ENCODE data around the gene IFNAR1. TPM values are rescaled to one million over a fixed set of nuclear protein-coding genes. Genes with fewer than 3 reads are reported as not detected.
A peak's percentile ranks its signal among the peaks of the same experiment; 100 is the strongest.

Gene IFNAR1
- total and polyA plus RNA-seq, 2 experiments from 2014 or later: 26.9 to 33.4 TPM

- Histone ChIP-seq H3K36me3 (replicated peaks; ENCODE audit: insufficient read depth, low read depth) (no peaks in the 10 kb centered on the region), H3K79me2 (no peaks in the 10 kb centered on the region), H3K4me2 (no peak overlapping the region), H2AFZ (no peak overlapping the region), H3K9me3 (ENCODE audit: low read depth) (no peaks in the 10 kb centered on the region), H3K27me3 (no peaks in the 10 kb centered on the region), H4K20me1 (ENCODE audit: insufficient read depth, poor library complexity, severe bottlenecking) (no peaks in the 10 kb centered on the region), H3K27ac (no peak overlapping the region), H3K4me3 (no peak overlapping the region), H3K9me2 (replicated peaks; ENCODE audit: insufficient read depth) (no peaks in the 10 kb centered on the region), H3K4me1 (ENCODE audit: insufficient read depth) (no peaks in the 10 kb centered on the region)
- DNase-seq (ENCODE audit: low spot score): no peak
- WGBS (ENCODE audit: low lambda C conversion rate, missing lambda C conversion rate): 97% methylated on average over 5 of the region's 5 CpGs
- TF ChIP-seq EZH2phosphoT487 (IDR thresholded peaks at IDR 0.05; ENCODE audit: low read depth, severe bottlenecking, unreplicated experiment) (no peak), EZH2 (IDR thresholded peaks at IDR 0.05; ENCODE audit: borderline replicate concordance) (no peak)
These were observed 40.1 kb downstream of the IFNAR1 start for GRCh38 chr21:33364830-33365229.

- WGBS (ENCODE audit: low lambda C conversion rate, missing lambda C conversion rate): 84% methylated on average over 7 of the region's 7 CpGs
These were observed 42.7 kb downstream of the IFNAR1 start for GRCh38 chr21:33367309-33367973.

GRCh38 chr21:33368124-33368523, 43.4 kb downstream of the IFNAR1 start:
- no peak for DNase-seq (ENCODE audit: low spot score)
- H3K9me2 ChIP-seq (replicated peaks; ENCODE audit: insufficient read depth): no peaks in the 10 kb centered on the region
- H3K4me2 ChIP-seq: no peak overlapping the region
- H3K27me3 ChIP-seq: no peaks in the 10 kb centered on the region
- 66% methylated on average over 4 of the region's 4 CpGs for WGBS (ENCODE audit: low lambda C conversion rate, missing lambda C conversion rate)
- H3K9me3 ChIP-seq (ENCODE audit: low read depth): no peaks in the 10 kb centered on the region
- TF ChIP-seq EZH2 (IDR thresholded peaks at IDR 0.05; ENCODE audit: borderline replicate concordance): no peak
- TF ChIP-seq CTCF (IDR thresholded peaks at IDR 0.05; ENCODE audit: poor library complexity): no peak
- no peak for TF ChIP-seq EZH2phosphoT487 (IDR thresholded peaks at IDR 0.05; ENCODE audit: low read depth, severe bottlenecking, unreplicated experiment)
- no peaks in the 10 kb centered on the region for H3K79me2 ChIP-seq
- H4K20me1 ChIP-seq (ENCODE audit: insufficient read depth, poor library complexity, severe bottlenecking): no peaks in the 10 kb centered on the region
- no peaks in the 10 kb centered on the region for H3K36me3 ChIP-seq (replicated peaks; ENCODE audit: insufficient read depth, low read depth)
- no peak overlapping the region for H3K27ac ChIP-seq
- no peaks in the 10 kb centered on the region for H3K4me1 ChIP-seq (ENCODE audit: insufficient read depth)
- H2AFZ ChIP-seq: no peak overlapping the region
- H3K4me3 ChIP-seq: no peak overlapping the region

More at GRCh38 chr21:33367309-33367973, 42.7 kb downstream of the IFNAR1 start:
- TF ChIP-seq CTCF (IDR thresholded peaks at IDR 0.05; ENCODE audit: poor library complexity) (no peak), EZH2 (IDR thresholded peaks at IDR 0.05; ENCODE audit: borderline replicate concordance) (no peak), EZH2phosphoT487 (IDR thresholded peaks at IDR 0.05; ENCODE audit: low read depth, severe bottlenecking, unreplicated experiment) (no peak)
- Histone ChIP-seq H3K4me3 (no peak overlapping the region), H3K4me1 (ENCODE audit: insufficient read depth) (no peaks in the 10 kb centered on the region), H3K36me3 (replicated peaks; ENCODE audit: insufficient read depth, low read depth) (no peaks in the 10 kb centered on the region), H2AFZ (no peak overlapping the region), H3K9me2 (replicated peaks; ENCODE audit: insufficient read depth) (no peaks in the 10 kb centered on the region), H3K9me3 (ENCODE audit: low read depth) (no peaks in the 10 kb centered on the region), H3K27me3 (no peaks in the 10 kb centered on the region), H3K27ac (peak overlapping the region; percentile 52), H3K79me2 (no peaks in the 10 kb centered on the region), H3K4me2 (no peak overlapping the region), H4K20me1 (ENCODE audit: insufficient read depth, poor library complexity, severe bottlenecking) (no peaks in the 10 kb centered on the region)
- DNase-seq (ENCODE audit: low spot score): no peak

GRCh38 chr21:33368576-33368975, 43.8 kb downstream of the IFNAR1 start:
- TF ChIP-seq EZH2phosphoT487 (IDR thresholded peaks at IDR 0.05; ENCODE audit: low read depth, severe bottlenecking, unreplicated experiment): no peak
- no peak for TF ChIP-seq CTCF (IDR thresholded peaks at IDR 0.05; ENCODE audit: poor library complexity)
- TF ChIP-seq EZH2 (IDR thresholded peaks at IDR 0.05; ENCODE audit: borderline replicate concordance): no peak
- Histone ChIP-seq H3K36me3 (replicated peaks; ENCODE audit: insufficient read depth, low read depth) (no peaks in the 10 kb centered on the region), H3K4me3 (no peak overlapping the region), H3K27ac (no peak overlapping the region), H3K9me2 (replicated peaks; ENCODE audit: insufficient read depth) (no peaks in the 10 kb centered on the region), H3K27me3 (no peaks in the 10 kb centered on the region), H3K9me3 (ENCODE audit: low read depth) (no peaks in the 10 kb centered on the region), H3K4me1 (ENCODE audit: insufficient read depth) (no peaks in the 10 kb centered on the region), H4K20me1 (ENCODE audit: insufficient read depth, poor library complexity, severe bottlenecking) (no peaks in the 10 kb centered on the region), H3K4me2 (no peak overlapping the region), H3K79me2 (no peaks in the 10 kb centered on the region), H2AFZ (no peak overlapping the region)
- WGBS (ENCODE audit: low lambda C conversion rate, missing lambda C conversion rate): 78% methylated on average over 3 of the region's 3 CpGs
- no peak for DNase-seq (ENCODE audit: low spot score)

All from hepatocyte (in vitro differentiated cells).